ENCODE results near the gene KIF16B.

DNA sequence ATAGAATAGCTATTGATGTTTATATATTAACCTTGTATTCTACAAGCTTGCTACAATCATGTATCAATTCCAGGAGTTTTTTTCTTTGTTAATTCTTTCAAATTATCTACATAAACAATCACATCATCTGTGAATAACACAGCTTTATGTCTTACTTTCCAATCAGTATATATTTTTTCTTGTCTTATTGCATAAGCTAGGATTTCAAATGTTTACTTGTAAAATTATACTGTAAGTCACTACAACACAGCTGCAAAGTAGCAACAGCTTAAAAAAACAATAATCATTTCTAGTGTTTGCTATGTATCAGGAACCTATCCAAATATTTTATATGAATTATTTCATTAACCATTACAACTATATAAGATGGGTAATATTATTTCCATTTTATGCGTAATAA, 270.4 kb downstream of the KIF16B start:
- TF ChIP-seq PATZ1 (CRISPR knock-in tag; IDR thresholded peaks at IDR 0.05; ENCODE audit: borderline replicate concordance) = no peak
- no peak for TF ChIP-seq GLIS3 (CRISPR knock-in tag; IDR thresholded peaks at IDR 0.05)
- no peak for TF ChIP-seq CSDC2 (CRISPR knock-in tag; IDR thresholded peaks at IDR 0.05)

Data from SK-N-SH treated with all-trans-retinoic acid at 6 μM for 48 hours (cell line).